ENCODE results near the gene PDE7B. TPM values are rescaled to one million over a fixed set of nuclear protein-coding genes. Genes with fewer than 3 reads are reported as not detected.

PDE7B gene
- total RNA-seq, 4 donors from 2014 or later = 12.9 to 22.5 (median 16.4) TPM

DNA sequence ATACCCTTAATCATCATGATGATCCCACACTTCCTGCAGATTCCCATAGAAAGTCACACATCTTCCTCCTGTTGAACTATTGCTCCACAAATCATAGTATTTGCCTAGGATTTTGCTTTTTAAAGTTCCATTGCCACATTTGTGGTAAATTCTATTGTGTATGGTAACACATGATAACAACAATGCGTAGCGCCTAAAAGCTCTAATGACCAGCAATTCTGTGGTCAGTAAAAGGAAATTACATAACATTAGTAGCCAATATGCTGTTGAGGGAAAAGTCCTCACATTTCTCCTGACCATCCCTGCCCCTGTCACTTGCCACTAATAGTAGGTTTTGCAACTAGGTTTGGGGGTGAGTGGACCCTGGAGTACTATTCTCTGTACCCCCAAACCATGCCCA lies 31.8 kb upstream of the PDE7B start:
- H3K27ac ChIP-seq = no peak overlapping the region
- no peak for DNase-seq (ENCODE audit: low spot score in 2 of 2)
- H3K9me3 ChIP-seq = no peaks in the 10 kb centered on the region
- TF ChIP-seq EP300 (IDR thresholded peaks at IDR 0.05) (no peak), POLR2A (IDR thresholded peaks at IDR 0.05) (no peak)
- TF ChIP-seq, protein P1, sequence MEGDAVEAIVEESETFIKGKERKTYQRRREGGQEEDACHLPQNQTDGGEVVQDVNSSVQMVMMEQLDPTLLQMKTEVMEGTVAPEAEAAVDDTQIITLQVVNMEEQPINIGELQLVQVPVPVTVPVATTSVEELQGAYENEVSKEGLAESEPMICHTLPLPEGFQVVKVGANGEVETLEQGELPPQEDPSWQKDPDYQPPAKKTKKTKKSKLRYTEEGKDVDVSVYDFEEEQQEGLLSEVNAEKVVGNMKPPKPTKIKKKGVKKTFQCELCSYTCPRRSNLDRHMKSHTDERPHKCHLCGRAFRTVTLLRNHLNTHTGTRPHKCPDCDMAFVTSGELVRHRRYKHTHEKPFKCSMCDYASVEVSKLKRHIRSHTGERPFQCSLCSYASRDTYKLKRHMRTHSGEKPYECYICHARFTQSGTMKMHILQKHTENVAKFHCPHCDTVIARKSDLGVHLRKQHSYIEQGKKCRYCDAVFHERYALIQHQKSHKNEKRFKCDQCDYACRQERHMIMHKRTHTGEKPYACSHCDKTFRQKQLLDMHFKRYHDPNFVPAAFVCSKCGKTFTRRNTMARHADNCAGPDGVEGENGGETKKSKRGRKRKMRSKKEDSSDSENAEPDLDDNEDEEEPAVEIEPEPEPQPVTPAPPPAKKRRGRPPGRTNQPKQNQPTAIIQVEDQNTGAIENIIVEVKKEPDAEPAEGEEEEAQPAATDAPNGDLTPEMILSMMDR (IDR thresholded peaks at IDR 0.05) = no peak
- H3K4me3 ChIP-seq = no peak overlapping the region
- no peaks in the 10 kb centered on the region for H3K36me3 ChIP-seq
- no peaks in the 10 kb centered on the region for H3K27me3 ChIP-seq
- 91 to 94% methylated on average over 2 of the region's 2 CpGs for WGBS, 2 donors
- no peaks in the 10 kb centered on the region for H3K4me1 ChIP-seq

DNA sequence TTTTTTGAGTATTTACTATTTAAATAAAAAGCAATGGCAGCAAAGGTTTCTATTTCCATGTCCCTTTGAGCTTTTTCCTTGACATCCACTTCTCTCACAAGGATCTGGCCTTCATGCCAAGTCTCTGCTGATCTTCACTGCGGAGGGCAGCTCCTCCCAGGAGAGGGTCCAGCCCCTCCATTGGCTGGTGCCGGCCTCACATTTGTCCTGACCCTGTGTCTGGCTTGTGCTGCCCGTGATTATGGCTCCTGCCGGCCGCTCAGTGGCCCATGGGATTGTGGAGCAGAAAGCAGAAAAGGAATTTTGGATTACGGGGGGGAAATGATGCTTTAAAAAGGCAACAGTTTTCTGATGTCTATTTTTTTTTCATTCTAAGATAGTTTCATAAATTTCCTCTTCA lies 31.2 kb upstream of the PDE7B start:
- Histone ChIP-seq H3K4me3 (no peak overlapping the region), H3K27ac (no peak overlapping the region), H3K9me3 (no peaks in the 10 kb centered on the region), H3K4me1 (no peaks in the 10 kb centered on the region), H3K27me3 (no peaks in the 10 kb centered on the region), H3K36me3 (no peaks in the 10 kb centered on the region)
- TF ChIP-seq POLR2A (IDR thresholded peaks at IDR 0.05) = no peak
- TF ChIP-seq EP300 (IDR thresholded peaks at IDR 0.05) = no peak
- WGBS, 2 donors = 38 to 41% methylated on average over 6 of the region's 6 CpGs
- DNase-seq (ENCODE audit: low spot score in 2 of 2) = no peak

DNA sequence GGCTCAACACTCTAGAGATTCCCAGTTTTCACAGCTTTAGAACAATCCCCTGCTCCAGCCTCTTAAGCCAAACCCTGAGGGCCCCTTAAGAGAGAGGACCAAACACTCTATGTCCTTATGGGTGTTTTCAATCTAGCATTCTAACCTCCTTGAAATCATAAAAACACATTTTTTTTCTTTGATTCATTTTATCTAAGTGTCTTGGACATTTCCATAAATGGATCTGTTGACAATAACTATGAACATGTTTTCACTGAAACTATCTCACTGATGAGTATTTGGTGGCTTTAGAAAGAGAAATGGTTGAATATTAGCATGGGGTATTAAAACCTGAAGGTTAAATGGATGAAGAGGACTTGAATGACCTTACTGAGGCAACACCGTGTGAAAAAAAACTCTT lies 27.6 kb upstream of the PDE7B start:
- Histone ChIP-seq H3K27ac (no peak overlapping the region), H3K27me3 (no peaks in the 10 kb centered on the region), H3K4me1 (no peaks in the 10 kb centered on the region), H3K4me3 (no peak overlapping the region), H3K9me3 (no peaks in the 10 kb centered on the region), H3K36me3 (no peaks in the 10 kb centered on the region)
- 68 to 70% methylated on average over 1 of the region's 1 CpG for WGBS, 2 donors
- no peak for TF ChIP-seq EP300 (IDR thresholded peaks at IDR 0.05)
- TF ChIP-seq, protein P1 (IDR thresholded peaks at IDR 0.05) = no peak
- no peak for TF ChIP-seq POLR2A (IDR thresholded peaks at IDR 0.05)
- no peak for DNase-seq (ENCODE audit: low spot score in 2 of 2)

DNA sequence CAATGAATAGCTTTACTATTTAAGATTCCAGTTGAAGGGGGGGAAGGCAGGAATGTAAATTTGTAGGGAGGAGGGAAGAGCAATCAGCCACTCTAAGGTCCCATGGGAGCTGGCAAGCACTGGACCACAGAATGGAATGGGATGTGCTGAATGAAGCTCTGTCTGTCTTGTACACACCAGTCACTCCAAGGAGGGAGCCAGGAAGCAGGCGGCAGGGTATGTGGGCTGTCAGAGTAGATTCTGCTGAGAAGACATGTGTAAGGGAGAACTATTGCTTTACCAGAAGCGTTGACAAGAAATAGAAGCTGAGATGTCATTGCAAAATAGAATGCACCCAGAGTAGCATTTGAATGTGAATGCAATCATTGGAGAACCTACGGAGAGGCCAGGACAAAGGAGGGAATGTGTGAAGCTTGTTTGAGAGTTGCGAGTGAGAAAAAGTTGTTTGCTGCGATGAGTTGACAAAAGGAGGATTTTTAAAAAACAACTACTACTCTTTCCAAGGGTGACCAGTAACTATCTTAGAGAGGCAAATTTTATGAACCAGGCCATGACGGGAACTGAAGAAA lies 25.2 kb upstream of the PDE7B start:
- H3K27ac ChIP-seq = no peak overlapping the region
- 71 to 74% methylated on average over 6 of the region's 6 CpGs for WGBS, 2 donors
- DNase-seq (ENCODE audit: low spot score in 2 of 2) = no peak
- no peaks in the 10 kb centered on the region for H3K9me3 ChIP-seq
- no peaks in the 10 kb centered on the region for H3K27me3 ChIP-seq
- H3K36me3 ChIP-seq = no peaks in the 10 kb centered on the region
- peaks cover 0 to 6% (median 2%) of the 10 kb centered on the region in 4 donors for H3K4me1 ChIP-seq
- TF ChIP-seq EP300 (IDR thresholded peaks at IDR 0.05) (no peak), POLR2A (IDR thresholded peaks at IDR 0.05) (no peak)
- TF ChIP-seq, protein P1 (IDR thresholded peaks at IDR 0.05) = no peak
- H3K4me3 ChIP-seq = no peak overlapping the region

DNA sequence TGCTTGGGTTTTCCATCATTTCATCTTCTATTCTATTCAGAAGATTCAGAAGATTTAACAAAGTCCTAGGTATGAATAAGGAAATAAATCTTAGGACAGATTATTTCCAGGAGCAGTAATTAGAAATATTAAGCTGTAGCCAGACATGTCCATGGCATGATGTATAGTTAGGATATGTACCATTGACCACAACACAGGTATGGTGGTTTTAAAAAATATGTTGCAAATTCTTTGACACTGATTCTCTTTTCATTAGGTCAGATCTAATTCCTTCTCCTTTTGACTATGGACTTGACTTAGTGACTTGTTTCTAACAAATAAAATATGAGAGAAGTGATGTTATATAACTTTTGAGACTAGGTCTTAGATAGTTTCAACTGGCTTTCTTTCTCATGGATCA lies 23.5 kb upstream of the PDE7B start:
- TF ChIP-seq EP300 (IDR thresholded peaks at IDR 0.05) (no peak), POLR2A (IDR thresholded peaks at IDR 0.05) (no peak)
- TF ChIP-seq, protein P1 (IDR thresholded peaks at IDR 0.05) = no peak

DNA sequence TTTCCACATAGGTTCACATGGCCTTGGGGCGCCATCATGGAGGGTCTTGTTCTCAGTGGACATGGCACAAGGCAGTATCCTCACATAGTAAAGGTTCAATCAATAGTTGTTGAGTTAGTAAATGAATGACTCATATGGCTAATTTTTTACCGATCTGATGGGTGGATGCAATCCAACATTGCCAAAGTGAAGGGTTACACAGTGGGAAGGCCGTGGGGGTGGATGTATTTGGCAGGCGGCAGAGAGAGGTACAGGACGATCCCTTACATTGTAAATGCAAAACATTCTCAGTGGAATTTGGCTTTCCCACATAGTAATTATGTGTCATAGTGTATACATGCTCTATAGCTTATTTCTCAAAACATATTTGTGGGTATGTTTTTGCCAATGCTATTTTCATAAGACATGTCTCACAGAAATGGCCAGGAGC lies 21.0 kb upstream of the PDE7B start:
- peaks cover 0 to 6% (median 2%) of the 10 kb centered on the region in 4 donors for H3K4me1 ChIP-seq
- no peak overlapping the region for H3K4me3 ChIP-seq
- H3K27ac ChIP-seq = no peak overlapping the region
- no peaks in the 10 kb centered on the region for H3K36me3 ChIP-seq
- no peaks in the 10 kb centered on the region for H3K27me3 ChIP-seq
- no peak for TF ChIP-seq EP300 (IDR thresholded peaks at IDR 0.05)
- TF ChIP-seq, protein P1 (IDR thresholded peaks at IDR 0.05) = no peak
- no peak for TF ChIP-seq POLR2A (IDR thresholded peaks at IDR 0.05)
- WGBS, 2 donors = 76 to 81% methylated on average over 5 of the region's 5 CpGs
- H3K9me3 ChIP-seq = no peaks in the 10 kb centered on the region
- DNase-seq (ENCODE audit: low spot score in 2 of 2) = no peak

More for the DNA sequence above, 23.5 kb upstream of the PDE7B start:
- H3K4me1 ChIP-seq = peaks cover 0 to 6% (median 2%) of the 10 kb centered on the region in 4 donors
- H3K27ac ChIP-seq = no peak overlapping the region
- H3K27me3 ChIP-seq = no peaks in the 10 kb centered on the region
- H3K4me3 ChIP-seq = no peak overlapping the region
- H3K36me3 ChIP-seq = no peaks in the 10 kb centered on the region
- DNase-seq (ENCODE audit: low spot score in 2 of 2) = no peak
- no peaks in the 10 kb centered on the region for H3K9me3 ChIP-seq

All from tibial nerve (tissue), 4 donors.